ENCODE measurements around the gene ACAD9.
"Not testable (repeated sequence)": the region's sequence is repeated elsewhere in the genome, so short reads cannot be mapped to it uniquely, and the experiment has no call there.

Gene ACAD9

GRCh38 chr3:128903501-128903900 is 24.1 kb downstream of the ACAD9 start:
- no peak for FAIRE-seq

- no peak for FAIRE-seq
Measured at GRCh38 chr3:128906031-128906803, 26.8 kb downstream of the ACAD9 start.

GRCh38 chr3:128906804-128907525 is 27.5 kb downstream of the ACAD9 start:
- no peak for FAIRE-seq

- no peak for FAIRE-seq
Measured at GRCh38 chr3:128907706-128908445, 28.5 kb downstream of the ACAD9 start.

GRCh38 chr3:128908951-128909350 is 29.5 kb downstream of the ACAD9 start:
- FAIRE-seq, result no peak

GRCh38 chr3:128910006-128910405 is 30.6 kb downstream of the ACAD9 start:
- FAIRE-seq, result no peak

- FAIRE-seq, result no peak
Measured at GRCh38 chr3:128911911-128912310, 32.5 kb downstream of the ACAD9 start.

GRCh38 chr3:128914966-128915645 is 35.7 kb downstream of the ACAD9 start:
- no peak for FAIRE-seq

- FAIRE-seq, result no peak
Measured at GRCh38 chr3:128917291-128917690, 37.9 kb downstream of the ACAD9 start.

GRCh38 chr3:128919988-128920387 is 40.6 kb downstream of the ACAD9 start:
- FAIRE-seq, result no peak

GRCh38 chr3:128922804-128923459 is 43.5 kb downstream of the ACAD9 start:
- FAIRE-seq, result no peak

GRCh38 chr3:128923576-128923975 is 44.2 kb downstream of the ACAD9 start:
- FAIRE-seq, result no peak

GRCh38 chr3:128923986-128924385 is 44.6 kb downstream of the ACAD9 start:
- FAIRE-seq, result not testable (repeated sequence)

GRCh38 chr3:128929364-128929763 is 49.9 kb downstream of the ACAD9 start:
- no peak for FAIRE-seq

GRCh38 chr3:128931046-128931445 is 51.6 kb downstream of the ACAD9 start:
- no peak for FAIRE-seq

- no peak for FAIRE-seq
Measured at GRCh38 chr3:128932516-128933212, 53.2 kb downstream of the ACAD9 start.

- no peak for FAIRE-seq
Measured at GRCh38 chr3:128933213-128933921, 53.9 kb downstream of the ACAD9 start.

GRCh38 chr3:128933922-128934253 is 54.5 kb downstream of the ACAD9 start:
- FAIRE-seq, result no peak

- no peak for FAIRE-seq
Measured at GRCh38 chr3:128935922-128936321, 56.5 kb downstream of the ACAD9 start.

GRCh38 chr3:128936341-128936740 is 56.9 kb downstream of the ACAD9 start:
- no peak for FAIRE-seq

GRCh38 chr3:128940252-128940651 is 60.8 kb downstream of the ACAD9 start:
- no peak for FAIRE-seq

Measured in islet of Langerhans (tissue), 1 donor.